Gastroesophageal sphincter (tissue), 4 donors: ENCODE data around the gene BICD1. TPM values are rescaled to one million over a fixed set of nuclear protein-coding genes. Genes with fewer than 3 reads are reported as not detected.

ENCODE experiments used
- ATAC-seq: fragments of 150-250 bp; one replicate; pipeline ENCODE4 v1.9.1; 2016; ENCODE audit warnings: mild to moderate bottlenecking, moderate library complexity
- H3K27ac ChIP-seq, 4 donors: fragments of 200-600 bp; sonication (generic) in 3 of 4; 1 replicate in 3 of 4; 2 replicates in 1 of 4; pipeline ENCODE4 v1.5.1; 2016 to 2019
- H3K27me3 ChIP-seq: fragments of 200-600 bp; sonication (generic); one replicate; pipeline ENCODE4 v1.5.1; 2019
- H3K36me3 ChIP-seq, 2 donors: fragments of 200-600 bp; sonication (generic); one replicate each; pipeline ENCODE4 v1.5.1; 2019; ENCODE audit warnings: control low read depth in 1 of 2
- H3K4me1 ChIP-seq, 3 donors: fragments of 200-600 bp; sonication (generic); 1 replicate in 2 of 3; 2 replicates in 1 of 3; pipeline ENCODE4 v1.5.1; 2016 to 2019; ENCODE audit warnings: control low read depth in 2 of 3
- H3K4me3 ChIP-seq, 2 donors: fragments of 200-600 bp; sonication (generic); one replicate each; pipeline ENCODE4 v1.5.1; 2019; ENCODE audit warnings: mild to moderate bottlenecking in 1 of 2, moderate library complexity in 1 of 2
- H3K9me3 ChIP-seq, 3 donors: fragments of 200-600 bp; sonication (generic); one replicate each; pipeline ENCODE4 v1.5.1; 2017 to 2019; ENCODE audit warnings: control low read depth in 2 of 3
- EP300 ChIP-seq: sonication (generic); formaldehyde crosslinking; IDR thresholded peaks from one replicate; pipeline ENCODE4 v1.6.1; 2017; ENCODE audit warnings: antibody characterized with exemption, mild to moderate bottlenecking
- POLR2A ChIP-seq, 2 donors: fragments of 450-650 bp; IDR thresholded peaks; one replicate each; pipeline ENCODE4 v1.6.1; 2017; ENCODE audit warnings: antibody characterized with exemption in 2 of 2, mild to moderate bottlenecking in 2 of 2, moderate library complexity in 1 of 2
- POLR2AphosphoS5 ChIP-seq: sonication (generic); formaldehyde crosslinking; IDR thresholded peaks from one replicate; pipeline ENCODE4 v1.6.1; 2017; ENCODE audit warnings: antibody characterized with exemption
- WGBS, 2 donors: methylation state at CpG; one replicate each; pipeline ENCODE4 v1.1.5; 2018; ENCODE audit warnings: low coverage in 1 of 2; 5-methylcytosine and 5-hydroxymethylcytosine counted together
- total RNA-seq, 4 donors: library from RNA; depleted of rRNA; stranded (reverse); fragments of >200 nt; gene quantifications; one replicate each; pipeline ENCODE4 v1.1.0, GENCODE V29; 2016
- TF ChIP-seq, protein P1 (sequence below), 4 experiments: fragments of 200-600 bp in 2 of 4; fragments of 450-650 bp in 2 of 4; sonication (generic) in 1 of 4; IDR thresholded peaks; one replicate each; pipeline ENCODE4 v1.5.1; 2017 to 2019; ENCODE audit warnings: antibody characterized with exemption in 4 of 4, mild to moderate bottlenecking in 2 of 4, moderate library complexity in 2 of 4

The BICD1 gene
- total RNA-seq, 4 donors from 2014 or later, result 3.8 to 22.5 (median 16.3) TPM

DNA sequence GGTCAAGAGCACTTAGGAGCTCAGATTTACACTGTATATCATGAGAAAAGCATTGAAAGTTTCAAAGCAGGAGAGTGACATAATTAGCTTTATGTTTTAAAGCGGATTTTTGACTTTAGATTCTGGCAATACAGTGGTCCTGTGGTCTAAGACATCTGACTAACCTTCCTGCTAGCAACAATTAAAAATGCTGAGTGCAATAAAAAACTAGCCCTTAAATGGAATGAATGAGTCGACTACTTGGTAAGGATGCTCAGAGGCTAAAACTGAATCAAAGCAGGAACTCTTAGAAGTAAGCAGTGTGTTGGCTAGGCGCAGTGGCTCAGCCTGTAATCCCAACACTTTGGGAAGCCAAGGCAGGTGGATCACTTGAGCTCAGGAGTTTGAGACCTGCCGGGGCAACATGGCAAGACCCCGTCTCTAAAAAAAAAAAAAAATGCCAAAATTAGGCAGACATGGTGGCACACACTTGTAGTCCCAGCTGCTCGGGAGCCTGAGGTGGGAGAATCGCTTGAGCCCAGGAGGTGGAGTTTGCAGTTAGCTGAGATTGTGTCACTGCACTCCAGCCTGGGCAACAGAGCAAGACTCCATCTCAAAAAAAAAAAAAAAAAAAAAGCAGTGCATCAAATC is 18.9 kb downstream of the BICD1 start:
- Histone ChIP-seq H3K4me3 (no peak overlapping the region), H3K36me3 (no peaks in the 10 kb centered on the region), H3K27me3 (no peaks in the 10 kb centered on the region), H3K27ac (no peak overlapping the region), H3K9me3 (no peaks in the 10 kb centered on the region), H3K4me1 (no peaks in the 10 kb centered on the region)
- ATAC-seq, result no peak
- TF ChIP-seq, protein P1, sequence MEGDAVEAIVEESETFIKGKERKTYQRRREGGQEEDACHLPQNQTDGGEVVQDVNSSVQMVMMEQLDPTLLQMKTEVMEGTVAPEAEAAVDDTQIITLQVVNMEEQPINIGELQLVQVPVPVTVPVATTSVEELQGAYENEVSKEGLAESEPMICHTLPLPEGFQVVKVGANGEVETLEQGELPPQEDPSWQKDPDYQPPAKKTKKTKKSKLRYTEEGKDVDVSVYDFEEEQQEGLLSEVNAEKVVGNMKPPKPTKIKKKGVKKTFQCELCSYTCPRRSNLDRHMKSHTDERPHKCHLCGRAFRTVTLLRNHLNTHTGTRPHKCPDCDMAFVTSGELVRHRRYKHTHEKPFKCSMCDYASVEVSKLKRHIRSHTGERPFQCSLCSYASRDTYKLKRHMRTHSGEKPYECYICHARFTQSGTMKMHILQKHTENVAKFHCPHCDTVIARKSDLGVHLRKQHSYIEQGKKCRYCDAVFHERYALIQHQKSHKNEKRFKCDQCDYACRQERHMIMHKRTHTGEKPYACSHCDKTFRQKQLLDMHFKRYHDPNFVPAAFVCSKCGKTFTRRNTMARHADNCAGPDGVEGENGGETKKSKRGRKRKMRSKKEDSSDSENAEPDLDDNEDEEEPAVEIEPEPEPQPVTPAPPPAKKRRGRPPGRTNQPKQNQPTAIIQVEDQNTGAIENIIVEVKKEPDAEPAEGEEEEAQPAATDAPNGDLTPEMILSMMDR (IDR thresholded peaks at IDR 0.05), result no peak
- TF ChIP-seq POLR2AphosphoS5 (no peak), POLR2A (IDR thresholded peaks at IDR 0.05) (no peak), EP300 (no peak)
- WGBS, 2 donors, result 88 to 98% methylated on average over 1 to 5 of the region's 7 CpGs

DNA sequence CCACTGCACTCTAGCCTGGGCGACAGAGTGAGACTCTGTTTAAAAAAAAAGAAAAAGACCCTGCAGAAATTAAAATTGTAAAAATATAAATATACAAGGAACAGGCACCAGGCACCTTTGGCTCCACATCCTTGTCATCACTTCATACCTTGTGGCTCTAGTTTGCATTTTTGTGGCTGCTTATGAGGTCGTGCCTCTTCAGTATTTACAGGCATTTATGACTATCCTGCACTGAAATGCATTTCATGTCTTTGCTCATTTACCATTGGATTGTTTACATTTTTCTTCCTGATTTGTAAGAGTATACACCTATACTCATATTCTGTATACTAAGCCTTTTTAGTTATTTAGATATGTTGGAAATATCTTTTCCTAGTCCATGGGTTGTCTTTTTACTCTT is 20.1 kb downstream of the BICD1 start:
- 54 to 67% methylated on average over 1 to 2 of the region's 2 CpGs for WGBS, 2 donors
- TF ChIP-seq EP300 (no peak), POLR2A (IDR thresholded peaks at IDR 0.05) (no peak), POLR2AphosphoS5 (no peak)
- TF ChIP-seq, protein P1 (IDR thresholded peaks at IDR 0.05), result no peak
- no peak for ATAC-seq
- no peak overlapping the region for H3K27ac ChIP-seq
- no peak overlapping the region for H3K4me3 ChIP-seq
- no peaks in the 10 kb centered on the region for H3K27me3 ChIP-seq
- H3K36me3 ChIP-seq, result no peaks in the 10 kb centered on the region
- H3K9me3 ChIP-seq, result no peaks in the 10 kb centered on the region
- no peaks in the 10 kb centered on the region for H3K4me1 ChIP-seq

DNA sequence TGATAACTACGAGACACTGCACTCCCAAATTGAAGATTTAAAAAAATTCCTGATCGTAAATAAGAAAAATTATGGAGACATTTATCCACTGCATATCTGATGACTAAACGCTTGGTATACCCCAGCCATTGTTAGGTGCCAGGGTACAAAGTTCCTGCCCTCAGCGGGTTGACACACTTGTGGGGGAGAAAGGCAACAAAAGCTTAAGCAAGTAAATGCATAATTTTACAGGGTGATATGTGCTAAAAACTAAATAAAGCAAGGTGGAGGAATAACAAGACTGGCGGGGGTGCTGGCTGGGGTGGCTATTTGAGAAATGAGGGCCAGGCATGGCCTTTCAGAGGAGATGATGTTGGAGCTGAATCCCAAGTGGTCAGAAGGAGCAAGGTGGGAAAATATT is 25.0 kb downstream of the BICD1 start:
- Histone ChIP-seq H3K36me3 (no peaks in the 10 kb centered on the region), H3K27ac (no peak overlapping the region), H3K27me3 (no peaks in the 10 kb centered on the region), H3K9me3 (no peaks in the 10 kb centered on the region), H3K4me3 (no peak overlapping the region), H3K4me1 (peaks cover 3 to 18% (median 8%) of the 10 kb centered on the region in 3 donors)
- TF ChIP-seq EP300, result no peak
- no peak for TF ChIP-seq POLR2AphosphoS5
- TF ChIP-seq, protein P1 (IDR thresholded peaks at IDR 0.05), result no peak
- TF ChIP-seq POLR2A (IDR thresholded peaks at IDR 0.05), result no peak
- no peak for ATAC-seq
- 90 to 93% methylated on average over 5 of the region's 5 CpGs for WGBS, 2 donors

DNA sequence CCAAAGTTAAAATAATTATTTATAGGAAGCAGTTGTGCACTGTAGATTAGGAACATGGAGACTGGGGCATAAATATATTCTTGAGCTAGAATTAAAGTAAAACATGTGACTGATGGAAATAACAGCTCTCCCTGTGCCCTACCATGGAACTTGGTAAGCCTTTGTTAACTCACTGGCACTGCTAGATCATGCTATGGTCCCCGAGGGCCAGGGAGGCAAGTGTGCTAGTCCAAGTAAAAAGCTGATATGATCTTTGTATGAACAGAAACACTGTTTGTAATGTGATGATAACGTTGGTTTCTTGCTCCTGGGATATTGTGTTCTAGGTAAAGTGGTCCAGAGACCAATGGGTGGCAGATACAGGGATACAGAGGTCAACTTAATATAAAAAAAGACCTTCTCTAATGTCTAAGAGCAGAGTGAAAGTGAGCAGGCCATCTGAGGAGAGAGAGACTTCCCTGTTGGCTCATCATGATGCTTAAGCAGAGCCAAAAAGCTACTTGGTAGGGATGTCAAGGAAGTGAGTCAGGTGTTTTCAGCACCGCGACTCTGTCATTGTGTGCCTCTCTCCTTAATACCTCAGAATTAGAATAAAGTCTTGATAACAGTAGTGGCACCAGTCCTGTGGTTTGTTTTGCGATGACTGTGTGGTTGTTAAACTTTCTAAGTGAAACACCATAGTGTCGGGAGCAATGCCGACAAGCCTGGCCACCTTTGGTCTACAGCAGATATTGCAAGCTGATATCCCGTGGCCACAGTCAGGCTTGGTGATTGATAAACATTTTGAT is 27.6 kb downstream of the BICD1 start:
- no peaks in the 10 kb centered on the region for H3K9me3 ChIP-seq
- ATAC-seq, result peak; percentile 61
- H3K36me3 ChIP-seq, result no peaks in the 10 kb centered on the region
- H3K27ac ChIP-seq, result peak overlapping the region in 2 of 4 donors; percentile 30 to 50
- WGBS, 2 donors, result 56 to 69% methylated on average over 5 to 7 of the region's 8 CpGs
- H3K4me3 ChIP-seq, result no peak overlapping the region
- TF ChIP-seq, protein P1 (IDR thresholded peaks at IDR 0.05), result peak in 1 of 4 experiments; percentile 6
- peak; percentile 75 for TF ChIP-seq POLR2AphosphoS5
- TF ChIP-seq POLR2A (IDR thresholded peaks at IDR 0.05), result no peak
- peaks cover 3 to 18% (median 8%) of the 10 kb centered on the region in 3 donors for H3K4me1 ChIP-seq
- H3K27me3 ChIP-seq, result no peaks in the 10 kb centered on the region

DNA sequence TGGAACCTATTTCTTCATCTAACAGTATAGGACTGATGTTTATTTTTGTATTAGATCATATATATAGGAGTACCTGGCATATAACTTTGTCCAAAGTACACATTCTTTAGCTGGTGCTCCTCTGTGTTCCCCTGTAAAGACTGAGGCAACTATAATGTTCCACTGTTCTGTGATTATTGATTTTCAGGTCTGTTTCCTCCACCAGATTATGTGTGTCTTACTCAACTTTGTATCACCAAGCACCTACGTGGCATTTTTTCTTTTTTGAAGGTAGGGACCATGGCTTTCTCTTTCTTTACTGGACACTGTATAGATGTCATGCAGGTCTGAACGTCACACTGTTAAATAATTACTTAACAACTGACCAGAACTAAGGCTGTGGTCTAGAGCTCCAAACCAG is 29.3 kb downstream of the BICD1 start:
- no peaks in the 10 kb centered on the region for H3K36me3 ChIP-seq
- WGBS, 2 donors, result 71 to 100% methylated on average over 1 of the region's 2 CpGs
- no peaks in the 10 kb centered on the region for H3K9me3 ChIP-seq
- H3K27ac ChIP-seq, result no peak overlapping the region
- no peaks in the 10 kb centered on the region for H3K27me3 ChIP-seq
- no peak overlapping the region for H3K4me3 ChIP-seq
- TF ChIP-seq, protein P1 (IDR thresholded peaks at IDR 0.05), result no peak
- no peak for TF ChIP-seq EP300
- TF ChIP-seq POLR2A (IDR thresholded peaks at IDR 0.05), result no peak
- TF ChIP-seq POLR2AphosphoS5, result no peak
- no peak for ATAC-seq
- peaks cover 3 to 18% (median 8%) of the 10 kb centered on the region in 3 donors for H3K4me1 ChIP-seq
